Activated T-cell treated with anti-CD3 and anti-CD28 coated beads, Interleukin-2, amount 50 U/mL, for 72 hours (primary cell): ENCODE data around the gene RPS18. TPM values are rescaled to one million over a fixed set of nuclear protein-coding genes. Genes with fewer than 3 reads are reported as not detected.

ENCODE experiments used
- ATAC-seq, 2 donors: fragments of 150-1000 bp; cut with Tn5 transposase; replicated peaks in 1 of 2; 2 replicates each; pipeline ENCODE4 v1.10.0; 2021; ENCODE audit warnings: moderate library complexity in 2 of 2, mild to moderate bottlenecking in 1 of 2
- DNase-seq, 2 donors: peaks; one replicate each; pipeline ENCODE4 v3.0.0; 2021 to 2022; ENCODE audit warnings: mixed read lengths in 1 of 2
- H3K27ac Mint-ChIP-seq: one replicate; pipeline ENCODE4 v1.8.0; 2022; ENCODE audit warnings: mild to moderate bottlenecking, moderate library complexity, mixed read lengths
- H3K27me3 Mint-ChIP-seq: one replicate; pipeline ENCODE4 v1.8.0; 2022; ENCODE audit warnings: low read depth, mixed read lengths
- H3K36me3 Mint-ChIP-seq, 2 donors: one replicate each; pipeline ENCODE4 v1.8.0; 2022; ENCODE audit warnings: mixed read lengths in 2 of 2, mild to moderate bottlenecking in 1 of 2; ENCODE audit not compliant: insufficient read depth in 2 of 2
- H3K4me1 Mint-ChIP-seq: one replicate; pipeline ENCODE4 v1.8.0; 2022; ENCODE audit warnings: low read depth, mixed read lengths
- H3K4me3 Mint-ChIP-seq, 2 donors: one replicate each; pipeline ENCODE4 v1.8.0; 2022; ENCODE audit warnings: mild to moderate bottlenecking in 2 of 2, mixed read lengths in 2 of 2, moderate library complexity in 2 of 2
- H3K9me3 Mint-ChIP-seq, 2 donors: one replicate each; pipeline ENCODE4 v1.8.0; 2022; ENCODE audit warnings: mixed read lengths in 2 of 2
- total RNA-seq, 2 donors: library from RNA; stranded (reverse); gene quantifications; one replicate each; pipeline ENCODE4 v1.2.3, GENCODE V29; 2022

Gene RPS18
- total RNA-seq, 2 donors from 2014 or later: 4,335 to 4,825 TPM

DNA sequence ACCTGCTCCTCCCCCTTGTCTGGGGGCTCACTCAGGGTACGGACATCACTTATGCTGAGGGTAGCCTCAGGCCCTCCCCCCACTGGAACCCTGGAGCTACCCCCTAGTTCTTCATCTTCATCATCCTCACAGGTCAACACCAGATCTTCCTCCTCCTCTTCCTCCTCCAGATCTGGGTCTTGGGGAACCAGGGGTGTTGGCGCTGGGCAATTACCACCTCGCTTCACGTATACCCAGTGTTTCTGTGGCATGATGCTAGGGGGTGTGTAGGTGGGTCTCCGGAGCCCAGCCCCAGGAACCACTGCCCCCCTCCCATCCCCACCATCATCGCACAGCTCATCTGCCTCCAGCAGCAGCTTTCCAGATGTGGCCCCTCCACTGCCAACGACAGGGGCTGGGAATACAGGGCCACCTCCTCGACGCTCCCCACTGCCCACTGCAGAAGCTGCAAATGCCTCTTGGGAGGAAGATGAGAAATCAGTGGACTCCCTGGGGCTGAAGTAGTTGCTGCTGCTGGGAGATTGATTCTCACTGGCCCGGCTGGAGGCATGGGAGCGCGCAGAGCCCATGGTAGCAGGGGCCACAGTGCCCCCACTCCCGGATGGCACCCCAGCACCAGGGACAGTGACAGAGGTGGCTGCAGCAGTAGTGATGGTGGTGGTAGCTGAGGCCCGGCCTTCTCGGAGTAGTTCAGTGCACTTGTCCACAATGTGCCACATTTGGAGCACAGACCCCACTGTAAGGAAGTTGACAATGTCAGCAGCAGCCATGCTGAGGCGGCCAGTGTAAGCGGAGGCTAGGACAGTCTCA lies 44.1 kb downstream of the RPS18 start:
- Mint-ChIP-seq H3K9me3 (no peaks in the 10 kb centered on the region), H3K4me3 (peak overlapping the region; percentile 72 to 98), H3K27me3 (no peaks in the 10 kb centered on the region), H3K27ac (no peak overlapping the region), H3K4me1 (peaks cover 76% of the 10 kb centered on the region), H3K36me3 (peaks cover 13 to 37% of the 10 kb centered on the region in 2 donors)
- ATAC-seq (no peak), DNase-seq (no peak)

DNA sequence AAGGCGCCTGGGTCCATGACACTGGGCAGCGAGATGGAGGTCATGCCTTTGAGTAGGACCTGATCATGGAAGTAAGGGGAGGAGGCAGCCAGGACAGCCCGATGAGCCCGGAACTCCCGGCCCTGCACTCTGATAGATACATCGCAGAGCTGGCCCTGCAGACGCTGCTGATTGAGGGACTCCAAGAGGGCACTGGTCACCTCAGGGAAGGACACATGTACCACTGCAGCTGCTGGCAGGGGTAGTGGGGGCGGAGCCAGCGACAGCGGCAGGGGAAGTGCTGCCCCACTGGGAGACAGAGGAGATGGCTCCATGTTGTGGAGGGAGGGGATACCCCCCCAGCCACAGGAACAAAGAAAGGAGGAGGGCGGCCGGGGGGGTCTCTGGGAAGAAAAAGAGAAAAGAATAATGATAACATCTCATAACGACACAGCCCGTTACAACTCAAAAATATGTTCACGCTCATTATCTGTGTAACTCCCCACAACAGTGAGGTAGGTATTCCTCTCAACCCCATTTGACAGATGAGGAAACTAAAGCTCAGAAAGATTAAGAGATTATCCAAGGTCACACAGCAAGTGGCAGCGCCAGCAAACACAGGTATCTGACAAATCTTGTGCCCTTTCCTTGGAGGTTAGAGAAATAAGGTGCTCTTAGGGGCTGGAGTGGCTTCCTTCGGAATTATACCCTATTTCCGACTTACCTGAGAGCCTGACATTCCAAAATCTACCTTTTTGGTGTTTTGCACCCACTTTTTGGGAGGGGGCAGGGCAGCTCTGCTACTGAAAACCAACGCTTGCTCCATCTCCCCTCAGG lies 44.9 kb downstream of the RPS18 start:
- Mint-ChIP-seq H3K27ac (peak overlapping the region; percentile 73), H3K27me3 (no peaks in the 10 kb centered on the region), H3K4me1 (peaks cover 77% of the 10 kb centered on the region), H3K9me3 (no peaks in the 10 kb centered on the region), H3K4me3 (peak overlapping the region; percentile 72 to 98), H3K36me3 (peaks cover 13 to 37% of the 10 kb centered on the region in 2 donors)
- DNase-seq: no peak
- ATAC-seq: no peak

DNA sequence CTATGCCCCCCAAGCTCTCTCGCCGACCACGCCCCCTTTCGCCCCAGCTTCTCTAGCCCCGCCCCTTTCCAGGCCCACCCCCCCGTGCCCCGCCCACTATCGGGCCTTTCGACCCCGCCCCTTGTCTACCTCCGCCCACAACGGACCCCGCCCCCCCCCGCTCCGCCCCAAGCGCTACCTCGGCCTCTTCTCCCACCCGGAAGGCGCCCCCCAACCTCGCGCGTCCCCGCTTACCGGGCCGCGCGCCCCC lies 45.5 kb downstream of the RPS18 start:
- Mint-ChIP-seq H3K4me3 (peak overlapping the region; percentile 72 to 98), H3K27me3 (no peaks in the 10 kb centered on the region), H3K9me3 (no peaks in the 10 kb centered on the region), H3K27ac (peak overlapping the region; percentile 73), H3K36me3 (peaks cover 18 to 40% of the 10 kb centered on the region in 2 donors), H3K4me1 (peaks cover 79% of the 10 kb centered on the region)
- DNase-seq (no peak), ATAC-seq (no peak)

DNA sequence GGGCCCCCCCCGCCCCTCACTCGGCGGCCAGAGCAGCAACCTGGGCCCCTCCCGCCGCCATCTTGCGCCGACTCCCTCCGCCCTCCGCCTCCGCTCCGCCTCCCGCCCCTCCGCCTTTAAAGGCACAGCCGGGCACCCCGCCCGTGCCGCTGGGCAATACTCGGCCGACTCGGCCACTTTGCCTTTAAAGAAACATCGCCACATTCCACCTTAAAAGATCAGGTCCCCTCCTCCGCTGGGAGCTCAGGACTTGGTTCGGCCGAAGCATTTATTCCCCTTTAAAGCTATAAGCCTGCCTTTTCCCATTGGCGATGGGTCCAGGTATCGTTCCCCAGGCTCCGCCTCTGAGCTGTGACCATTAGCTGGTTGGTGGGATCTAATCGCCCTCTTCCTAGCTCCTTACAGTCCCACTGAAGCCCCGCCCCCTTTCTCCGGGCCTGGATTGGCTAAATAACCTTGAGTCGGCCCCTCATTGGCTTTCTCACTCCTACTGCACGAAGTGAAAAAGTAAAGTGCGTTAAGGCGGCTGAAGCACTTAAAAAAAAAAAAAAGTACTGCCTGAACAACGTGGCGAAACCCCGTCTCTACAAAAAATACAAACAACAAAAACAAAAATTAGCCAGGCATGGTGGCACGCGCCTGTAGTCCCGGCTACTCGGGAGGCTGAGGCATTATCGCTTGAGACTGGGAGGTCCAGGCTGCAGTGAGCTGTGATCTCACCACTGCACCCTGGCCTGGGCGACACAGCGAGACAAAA lies 46.0 kb downstream of the RPS18 start, which contains the start of gene ZBTB22:
TSS of gene ZBTB22 (minus strand) at position 76 of the 757 bp plus-strand sequence. CDS start 828 bp downstream, outside the sequence.
- Mint-ChIP-seq H3K36me3 (peaks cover 17 to 39% of the 10 kb centered on the region in 2 donors), H3K27me3 (no peaks in the 10 kb centered on the region), H3K4me1 (peaks cover 80% of the 10 kb centered on the region), H3K27ac (peak within 1 kb of the TSS; percentile 98), H3K4me3 (peak within 1 kb of the TSS; percentile 98), H3K9me3 (no peaks in the 10 kb centered on the region)
- DNase-seq (peak; percentile 95 to 97), ATAC-seq (peak; percentile 71 to 72)

DNA sequence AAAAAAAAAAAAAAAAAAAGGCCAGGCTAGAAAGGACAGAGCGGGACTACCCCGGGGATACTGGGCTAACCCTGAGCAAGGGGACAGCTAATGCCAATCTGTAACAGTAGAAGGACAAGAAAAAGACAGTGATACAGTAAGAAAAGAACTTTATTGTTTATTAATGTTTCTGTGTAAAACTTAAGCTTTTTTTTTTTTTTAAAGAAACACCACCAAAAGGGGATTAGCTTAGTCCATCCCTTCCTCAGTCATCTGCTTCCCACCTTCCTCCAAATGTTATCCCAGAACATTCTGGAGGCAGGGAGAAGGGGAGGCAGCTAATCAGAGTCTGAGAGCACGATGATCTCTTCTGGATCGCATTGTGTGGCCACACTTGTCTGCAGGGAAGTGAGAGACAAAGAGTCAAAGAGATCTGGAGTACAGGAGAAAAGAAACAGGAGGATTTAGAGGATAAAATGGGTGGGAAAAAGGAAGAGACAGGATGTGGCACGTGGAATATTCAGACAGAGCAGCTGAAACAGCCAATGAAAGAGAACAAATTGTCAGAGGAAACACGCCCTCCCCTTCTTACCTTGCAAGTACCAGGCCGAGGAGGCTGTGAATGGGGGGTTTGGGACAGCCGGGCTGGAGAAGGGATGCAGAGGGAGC lies 46.7 kb downstream of the RPS18 start:
- H3K27me3 Mint-ChIP-seq: no peaks in the 10 kb centered on the region
- ATAC-seq (no peak), DNase-seq (no peak)
- H3K4me1 Mint-ChIP-seq: peaks cover 87% of the 10 kb centered on the region
- H3K36me3 Mint-ChIP-seq: peaks cover 11 to 33% of the 10 kb centered on the region in 2 donors
- H3K9me3 Mint-ChIP-seq: no peaks in the 10 kb centered on the region
- H3K27ac Mint-ChIP-seq: peak overlapping the region; percentile 98
- H3K4me3 Mint-ChIP-seq: peak overlapping the region; percentile 97 to 98

DNA sequence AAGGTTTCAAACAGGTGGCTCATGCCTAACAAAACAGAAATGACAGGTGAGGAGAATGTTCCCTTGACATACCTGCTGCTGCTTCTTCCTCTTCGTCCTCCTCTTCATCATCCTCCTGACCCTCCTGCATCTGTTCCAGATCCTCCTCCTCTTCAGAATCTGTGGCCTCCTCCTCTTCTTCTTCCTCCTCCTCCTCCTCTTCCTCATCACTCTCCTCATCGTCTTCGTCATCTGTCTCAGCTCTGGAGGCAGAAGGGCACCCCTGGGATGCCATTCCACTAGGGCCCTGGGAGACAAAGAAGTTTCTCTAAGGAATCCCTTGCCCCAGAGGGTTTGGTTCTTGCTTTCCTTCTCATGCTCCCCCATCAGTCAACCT lies 48.1 kb downstream of the RPS18 start:
- Mint-ChIP-seq H3K4me1 (peaks cover 84% of the 10 kb centered on the region), H3K27ac (peak overlapping the region; percentile 51), H3K27me3 (no peaks in the 10 kb centered on the region), H3K9me3 (no peaks in the 10 kb centered on the region), H3K36me3 (peaks cover 11 to 32% of the 10 kb centered on the region in 2 donors), H3K4me3 (peak overlapping the region; percentile 98 to 100)
- DNase-seq: no peak
- ATAC-seq: no peak

DNA sequence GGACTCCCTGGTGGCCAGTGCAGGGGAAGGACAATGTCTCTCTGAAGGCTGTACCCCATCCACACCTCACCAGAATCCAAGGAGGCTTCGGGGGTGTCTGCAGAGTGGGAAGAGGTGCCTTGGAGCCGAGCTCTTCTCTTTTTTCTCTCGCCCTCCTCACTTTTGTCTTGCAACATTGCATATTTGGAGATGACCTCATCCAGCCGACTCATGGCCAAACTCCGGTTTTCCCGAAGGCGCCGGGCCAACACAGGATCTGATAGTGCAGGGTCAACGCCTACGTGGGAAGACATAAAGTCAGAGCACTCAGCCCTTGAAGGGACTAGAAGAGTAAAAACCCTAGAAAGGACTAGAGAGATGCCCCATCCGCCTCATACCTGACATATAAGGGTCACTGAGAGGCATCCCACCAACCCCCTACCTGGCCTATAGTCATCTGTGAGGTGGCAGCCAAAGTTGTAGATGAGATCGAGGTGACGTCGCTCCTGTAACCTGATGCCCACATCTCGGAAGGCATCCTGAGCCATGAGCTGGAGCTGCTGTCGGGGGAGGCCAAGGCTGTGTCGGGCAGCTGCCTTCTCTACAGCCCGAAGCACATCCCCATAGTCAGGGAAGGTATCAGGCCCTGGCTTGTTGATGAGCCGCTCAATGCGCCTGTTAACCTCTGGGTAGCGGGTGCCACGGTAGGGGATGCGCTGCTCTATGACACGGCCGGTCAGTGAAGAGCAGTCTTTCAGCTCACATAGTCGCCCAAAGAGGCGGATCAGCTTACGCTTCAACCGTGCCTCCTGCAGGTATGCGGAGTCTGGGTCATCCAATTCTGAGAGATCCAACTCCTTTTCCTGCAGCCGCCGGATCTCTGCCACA lies 48.7 kb downstream of the RPS18 start:
- ATAC-seq: no peak
- Mint-ChIP-seq H3K36me3 (peaks cover 11 to 32% of the 10 kb centered on the region in 2 donors), H3K27me3 (no peaks in the 10 kb centered on the region), H3K4me3 (peak overlapping the region; percentile 72 to 100), H3K9me3 (no peaks in the 10 kb centered on the region), H3K4me1 (peaks cover 78% of the 10 kb centered on the region), H3K27ac (peak overlapping the region; percentile 51)
- DNase-seq: no peak

DNA sequence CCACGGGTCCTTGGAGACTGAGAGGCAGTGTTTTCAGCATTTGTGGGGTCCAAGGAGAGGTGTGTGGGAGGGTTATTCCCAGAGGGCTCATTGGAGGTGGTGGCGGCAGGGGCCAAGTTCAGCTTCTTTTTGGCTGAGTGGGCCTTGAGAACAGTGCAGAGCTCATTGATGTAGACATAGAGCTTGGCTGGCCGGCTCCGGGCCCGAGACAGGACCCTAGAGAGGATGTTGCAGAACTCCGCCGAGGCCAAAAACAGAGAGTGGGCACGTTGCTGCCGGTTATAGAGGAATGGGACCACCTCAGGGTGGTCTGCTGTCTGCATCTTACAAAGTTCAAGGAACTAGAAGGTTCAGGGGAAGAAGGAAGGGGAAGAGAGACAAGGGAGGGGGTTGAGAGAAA lies 49.4 kb downstream of the RPS18 start:
- H3K4me1 Mint-ChIP-seq: peaks cover 71% of the 10 kb centered on the region
- H3K4me3 Mint-ChIP-seq: peak overlapping the region; percentile 72 to 100
- DNase-seq: no peak
- peaks cover 11 to 32% of the 10 kb centered on the region in 2 donors for H3K36me3 Mint-ChIP-seq
- H3K27ac Mint-ChIP-seq: peak overlapping the region; percentile 18
- no peak for ATAC-seq
- no peaks in the 10 kb centered on the region for H3K27me3 Mint-ChIP-seq
- H3K9me3 Mint-ChIP-seq: no peaks in the 10 kb centered on the region

DNA sequence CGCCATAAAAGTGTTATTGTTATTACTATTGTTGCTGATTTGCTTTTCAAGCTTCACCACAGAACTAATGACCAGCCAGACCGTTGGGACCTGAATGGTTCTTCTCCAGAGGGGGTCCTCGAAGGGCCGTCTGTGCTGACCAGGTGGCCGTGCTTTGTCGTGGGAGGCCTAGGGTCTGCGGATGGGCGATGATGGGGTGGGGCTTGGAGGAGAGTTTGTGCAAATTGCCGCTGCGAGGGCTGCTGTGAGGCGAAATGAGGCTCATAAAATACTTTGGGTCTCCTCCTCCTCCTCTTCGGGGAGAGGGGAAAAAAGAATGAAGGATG lies 51.7 kb downstream of the RPS18 start:
- peaks cover 54% of the 10 kb centered on the region for H3K4me1 Mint-ChIP-seq
- peak overlapping the region; percentile 97 to 100 for H3K4me3 Mint-ChIP-seq
- peak in 1 of 2 donors; percentile 24 for DNase-seq
- peaks cover 10 to 27% of the 10 kb centered on the region in 2 donors for H3K36me3 Mint-ChIP-seq
- H3K9me3 Mint-ChIP-seq: no peaks in the 10 kb centered on the region
- H3K27me3 Mint-ChIP-seq: no peaks in the 10 kb centered on the region
- peak overlapping the region; percentile 97 for H3K27ac Mint-ChIP-seq
- peak in 1 of 2 donors; percentile 2 for ATAC-seq

DNA sequence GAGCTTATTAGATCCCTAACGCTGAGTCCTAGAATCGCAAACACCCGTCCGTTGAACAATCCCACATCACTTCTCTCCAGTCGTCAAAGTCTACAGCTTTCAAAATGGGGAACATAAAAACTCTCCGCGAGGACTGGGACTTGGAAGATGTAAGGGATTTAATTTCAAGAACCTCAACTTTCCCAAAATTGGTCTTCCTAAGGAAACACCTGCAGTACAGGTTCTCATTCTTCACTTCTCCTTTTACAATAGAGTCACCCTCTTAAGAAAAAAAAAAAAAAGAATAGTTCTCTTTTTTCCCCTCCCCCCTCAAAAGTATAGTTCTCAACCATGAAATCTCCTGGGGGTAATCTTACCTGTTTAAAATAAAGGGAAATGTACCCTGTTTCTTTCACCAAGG lies 52.2 kb downstream of the RPS18 start:
- peaks cover 48% of the 10 kb centered on the region for H3K4me1 Mint-ChIP-seq
- no peaks in the 10 kb centered on the region for H3K9me3 Mint-ChIP-seq
- ATAC-seq (no peak), DNase-seq (no peak)
- peak overlapping the region; percentile 50 for H3K27ac Mint-ChIP-seq
- peak overlapping the region; percentile 97 to 100 for H3K4me3 Mint-ChIP-seq
- no peaks in the 10 kb centered on the region for H3K27me3 Mint-ChIP-seq
- peaks cover 10 to 24% of the 10 kb centered on the region in 2 donors for H3K36me3 Mint-ChIP-seq
